ENCODE data around the gene NT5DC4. TPM values are rescaled to one million over a fixed set of nuclear protein-coding genes. Genes with fewer than 3 reads are reported as not detected.

NT5DC4 gene
- total and polyA plus RNA-seq, 4 donors, result 0.23 TPM; not detected in 3

Other genes starting within 250 kb of the NT5DC4 start
- gene TTL, start 238.9 kb upstream of the NT5DC4 start, total RNA-seq, result 10 to 100 TPM; 33.6 to 46.6 TPM
- 10 to 100 TPM in 1 of 2 donors, 1 to 10 TPM in 1; 9.8 to 13.1 TPM for gene TTL, start 238.9 kb upstream of the NT5DC4 start, polyA plus RNA-seq
- 10 to 100 TPM in 1 of 2 donors, 1 to 10 TPM in 1; 9.4 to 13.5 TPM for gene POLR1B, start 178.6 kb upstream of the NT5DC4 start, total RNA-seq
- 1 to 10 TPM; 3.6 to 3.8 TPM for gene POLR1B, start 178.6 kb upstream of the NT5DC4 start, polyA plus RNA-seq
- 10 to 100 TPM; 19.0 to 19.2 TPM for gene CHCHD5, start 136.4 kb upstream of the NT5DC4 start, total RNA-seq
- 10 to 100 TPM; 27.7 to 32.0 TPM for gene CHCHD5, start 136.4 kb upstream of the NT5DC4 start, polyA plus RNA-seq
- gene SLC20A1, start 75.1 kb upstream of the NT5DC4 start, total RNA-seq, result 10 to 100 TPM; 51.9 to 82.6 TPM
- gene SLC20A1, start 75.1 kb upstream of the NT5DC4 start, polyA plus RNA-seq, result 10 to 100 TPM in 1 of 2 donors, 1 to 10 TPM in 1; 7.0 to 19.6 TPM
- gene CKAP2L, start 43.6 kb downstream of the NT5DC4 start, total RNA-seq, result under 1 TPM; 0.65 to 0.69 TPM
- gene CKAP2L, start 43.6 kb downstream of the NT5DC4 start, polyA plus RNA-seq, result under 1 TPM; under 0.01 to 0.08 TPM
- under 1 TPM in 1 of 2 donors, not detected in 1; 0.19 TPM for gene IL1A, start 63.5 kb downstream of the NT5DC4 start, total RNA-seq
- not detected for gene IL1A, start 63.5 kb downstream of the NT5DC4 start, polyA plus RNA-seq
- 1 to 10 TPM; 2.8 to 9.3 TPM for gene IL1B, start 115.8 kb downstream of the NT5DC4 start, total RNA-seq
- gene IL1B, start 115.8 kb downstream of the NT5DC4 start, polyA plus RNA-seq, result 1 to 10 TPM; 1.2 to 1.9 TPM
- gene IL37, start 190.1 kb downstream of the NT5DC4 start, total RNA-seq, result not detected
- gene IL37, start 190.1 kb downstream of the NT5DC4 start, polyA plus RNA-seq, result not detected

All from aorta (tissue), 4 donors.